Endometrial microvascular endothelial cells (primary cell): ENCODE data around the gene IL4I1. TPM values are rescaled to one million over a fixed set of nuclear protein-coding genes. Genes with fewer than 3 reads are reported as not detected.

Source experiments
- in situ Hi-C: cut with HindIII; loops from 2 replicates; pipeline ENCODE4 v1.10.0; 2017; ENCODE audit warnings: low sequenced_read_pairs, low pct_unique_long_range_greater_than_20kb; ENCODE audit errors: inconsistent ontology term
- total RNA-seq: library from RNA; depleted of rRNA; stranded (reverse); fragments of >200 nt; gene quantifications from one replicate; pipeline ENCODE4 v1.2.3, GENCODE V29; 2015; ENCODE audit errors: inconsistent ontology term

IL4I1 gene
- total RNA-seq, 1 donor from 2014 or later = 1.2 TPM

DNA sequence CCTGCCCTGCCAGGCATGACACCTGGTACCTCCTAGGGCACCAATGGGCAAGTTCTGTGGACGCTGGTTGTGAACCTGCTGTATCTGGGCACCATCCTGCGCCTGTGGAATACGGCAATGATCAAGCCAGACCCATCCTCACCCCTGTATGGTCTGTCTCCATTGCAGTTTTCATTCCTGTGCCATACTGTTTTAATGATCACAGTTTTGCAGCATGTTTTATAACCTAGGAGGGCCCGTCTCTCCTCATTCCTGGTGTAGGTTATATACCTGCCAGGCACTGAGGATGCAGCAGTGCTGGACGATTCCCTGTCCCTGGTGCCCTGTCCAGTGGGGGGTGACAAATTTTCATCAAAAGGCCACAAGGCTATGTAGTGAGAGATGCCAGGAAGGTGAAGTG is 13.6 kb downstream of the IL4I1 start:
- in situ Hi-C loops = no loop called here

DNA sequence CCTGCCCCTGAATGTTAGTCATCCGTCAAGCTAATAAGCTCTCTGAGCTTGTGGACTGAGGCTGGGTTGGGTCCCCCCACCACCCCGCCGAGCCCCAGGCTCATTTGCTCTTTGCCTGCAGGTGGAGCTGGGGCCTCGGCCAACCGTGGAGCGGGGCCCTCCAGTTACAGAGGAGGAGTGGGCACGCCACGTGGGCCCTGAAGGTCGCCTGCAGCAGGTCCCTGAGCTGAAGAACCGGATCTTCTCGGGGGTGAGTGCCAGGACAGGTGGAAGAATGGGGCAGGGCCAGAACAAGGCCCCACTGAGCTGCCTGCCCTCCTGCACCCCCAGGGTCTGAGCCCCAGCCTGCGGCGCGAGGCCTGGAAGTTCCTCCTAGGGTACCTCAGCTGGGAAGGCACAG is 14.0 kb downstream of the IL4I1 start:
- in situ Hi-C loops = no loop called here

DNA sequence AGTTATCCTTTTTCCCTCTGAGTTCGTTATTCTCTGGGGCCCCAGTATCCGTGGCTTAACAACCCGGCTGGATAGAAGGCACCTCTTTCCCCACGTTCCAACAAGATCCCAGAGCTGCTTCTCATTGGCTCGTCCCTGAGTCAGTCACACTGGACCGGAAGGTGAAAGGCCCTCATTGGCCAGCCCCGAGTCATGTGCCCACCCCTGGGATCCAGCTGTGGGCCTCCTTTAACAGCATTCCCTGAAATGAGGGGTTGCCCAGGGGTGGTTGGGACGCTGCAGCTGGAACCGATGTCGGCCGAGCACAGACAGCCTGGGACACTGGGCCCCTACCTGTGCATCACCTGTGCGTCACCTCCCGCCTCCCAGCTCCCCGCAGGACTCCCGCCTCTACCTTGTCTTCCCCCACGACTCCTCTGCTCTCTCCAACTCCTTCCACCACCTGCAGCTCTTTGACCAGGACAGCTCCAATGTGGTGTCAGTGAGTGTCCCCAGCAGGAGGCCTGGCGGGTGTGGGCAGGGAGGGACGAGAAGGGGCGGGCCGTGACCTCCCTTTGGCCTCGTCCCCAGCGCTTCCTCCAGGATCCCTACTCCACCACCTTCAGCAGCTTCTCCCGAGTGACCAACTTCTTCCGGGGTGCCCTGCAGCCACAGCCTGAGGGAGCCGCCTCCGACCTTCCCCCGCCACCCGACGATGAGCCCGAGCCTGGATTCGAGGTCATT is 14.9 kb downstream of the IL4I1 start:
- in situ Hi-C loops = no loop called here

DNA sequence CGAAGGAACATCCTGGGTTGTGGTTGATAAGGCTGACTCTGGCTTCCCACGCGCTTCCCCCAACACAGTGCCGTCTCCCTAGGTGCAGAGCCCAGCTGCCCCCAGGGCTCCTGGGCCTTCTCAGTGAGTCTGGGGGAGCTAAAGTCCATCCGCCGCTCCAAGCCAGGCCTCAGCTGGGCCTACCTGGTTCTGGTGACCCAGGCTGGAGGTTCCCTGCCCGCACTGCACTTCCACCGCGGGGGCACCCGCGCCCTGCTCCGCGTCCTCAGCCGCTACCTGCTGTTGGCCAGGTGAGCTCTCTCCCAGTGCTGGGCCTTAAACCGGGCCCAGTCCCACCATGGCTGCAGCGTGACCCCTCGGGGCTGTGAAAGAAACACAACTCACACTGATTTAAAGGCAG is 15.5 kb downstream of the IL4I1 start:
- in situ Hi-C loops = no loop called here

DNA sequence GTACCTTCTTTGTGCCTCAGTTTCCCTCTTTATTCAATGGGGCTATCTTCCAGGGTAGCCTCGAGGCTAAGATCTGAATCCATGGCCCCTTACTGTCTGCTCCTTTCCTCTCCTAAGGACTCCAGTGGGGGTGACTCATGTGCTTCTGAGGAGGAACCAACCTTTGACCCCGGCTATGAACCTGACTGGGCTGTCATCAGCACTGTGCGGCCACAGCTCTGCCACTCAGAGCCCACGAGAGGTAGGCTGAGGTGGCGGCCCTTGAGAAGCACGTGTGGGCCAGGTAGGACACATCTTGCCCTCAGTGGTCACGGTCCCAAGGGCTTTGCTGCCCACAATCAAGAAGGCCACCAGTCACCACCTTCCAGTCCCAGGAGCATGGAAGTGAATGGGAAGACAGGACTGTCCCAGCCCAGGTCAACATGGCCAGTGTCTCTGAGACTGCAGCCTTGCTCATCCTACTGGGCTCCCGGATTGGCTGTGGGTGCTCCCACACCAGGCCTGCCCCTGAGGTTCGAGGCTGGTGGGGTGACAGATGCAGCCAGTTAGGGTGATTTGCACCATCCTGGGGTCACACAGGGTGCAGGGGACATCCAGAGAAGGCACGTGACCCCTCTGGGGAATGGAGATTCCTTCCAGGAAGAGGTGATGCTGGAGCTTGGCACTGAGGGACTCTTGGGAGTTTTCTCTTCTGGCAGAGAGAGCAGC is 16.4 kb downstream of the IL4I1 start:
- in situ Hi-C loops = no loop called here

DNA sequence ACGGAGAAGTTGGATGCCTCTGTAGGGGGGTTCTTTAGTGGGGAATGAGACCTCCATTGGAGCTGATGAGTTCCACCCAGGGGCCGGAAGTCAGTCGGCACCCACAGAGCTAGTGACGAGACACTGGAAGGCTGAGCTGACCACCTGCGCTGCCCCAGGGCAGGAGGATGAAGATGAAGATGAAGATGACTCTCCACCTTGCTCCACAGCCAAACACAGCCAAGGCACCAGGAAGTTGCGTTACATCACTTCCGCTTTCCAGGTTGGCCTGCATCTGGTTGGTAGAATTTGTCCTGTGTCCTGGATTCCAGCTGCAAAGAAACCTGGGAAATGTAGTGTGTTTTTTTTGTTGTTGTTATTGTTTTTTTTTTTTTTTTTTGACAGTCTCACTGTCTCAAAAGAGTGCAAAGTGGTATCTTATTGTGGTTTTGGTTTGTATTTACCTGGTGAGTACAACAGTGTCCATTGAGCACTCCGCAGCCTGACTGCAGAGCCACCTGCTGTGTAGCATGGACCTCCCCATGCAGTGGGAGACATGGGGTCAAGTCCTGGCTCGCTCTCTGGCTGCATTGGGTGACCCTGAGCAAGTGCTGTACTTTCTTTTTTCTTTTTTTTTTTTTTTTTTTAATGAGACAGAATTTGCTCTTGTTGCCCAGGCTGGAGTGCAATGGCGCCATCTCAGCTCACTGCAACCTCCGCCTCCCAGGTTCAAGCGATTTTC is 17.3 kb downstream of the IL4I1 start:
- in situ Hi-C loops = no loop called here

DNA sequence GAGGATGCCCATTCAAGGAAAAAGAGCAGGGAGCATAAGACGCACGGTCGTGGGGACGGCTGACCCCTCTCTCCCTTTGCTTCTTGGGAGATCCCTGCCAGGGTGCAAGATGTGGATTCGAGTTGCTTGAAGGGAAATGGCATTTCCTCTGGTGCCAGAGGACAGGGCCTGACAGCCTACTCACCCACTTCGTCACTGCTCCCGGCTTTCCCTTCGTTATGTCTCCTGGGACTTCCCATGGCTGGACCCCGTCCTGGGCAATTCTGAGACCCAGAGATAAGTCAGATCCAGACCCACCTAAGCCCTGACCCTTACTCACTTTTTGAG is 18.0 kb downstream of the IL4I1 start:
- in situ Hi-C loops = no loop called here

DNA sequence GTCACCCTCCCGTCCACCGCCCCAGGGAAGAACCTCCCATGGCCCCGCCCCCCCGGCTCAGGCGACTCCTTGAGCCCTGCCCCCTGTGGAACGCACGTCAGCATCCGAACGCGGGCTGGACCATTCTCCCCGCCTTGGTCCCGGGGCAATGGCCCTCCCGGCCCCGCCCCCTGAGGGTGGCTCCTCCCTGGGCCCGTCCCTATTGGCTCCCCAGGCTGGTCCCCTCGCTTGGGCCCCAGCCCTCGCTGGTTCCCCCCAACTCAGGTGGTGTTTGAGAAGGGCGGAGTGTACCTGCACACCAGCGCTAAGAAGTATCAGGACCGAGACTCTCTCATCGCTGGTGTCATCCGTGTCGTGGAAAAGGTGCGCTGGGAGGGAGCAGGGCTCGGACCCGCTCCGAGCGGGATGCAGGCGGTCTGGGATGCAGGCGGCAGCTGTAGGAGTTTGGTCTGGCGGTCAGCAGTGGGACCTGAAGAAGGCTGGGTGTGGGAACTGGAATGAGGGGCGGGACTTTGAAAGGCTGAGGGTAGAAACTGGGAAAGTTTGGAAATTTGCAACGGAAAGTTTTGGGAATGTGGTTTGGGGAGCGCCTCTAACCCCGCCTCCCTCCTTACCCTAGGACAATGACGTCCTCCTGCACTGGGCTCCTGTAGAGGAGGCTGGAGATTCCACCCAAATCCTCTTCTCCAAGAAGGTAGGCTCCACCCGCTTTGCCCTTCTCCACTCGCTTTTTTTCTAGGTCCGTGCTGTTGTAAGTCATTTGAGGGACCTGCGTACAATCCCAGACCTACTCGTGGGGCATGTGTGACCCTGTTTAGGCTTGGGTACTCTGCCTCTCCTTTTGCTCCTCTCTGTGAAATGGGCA is 18.6 kb downstream of the IL4I1 start:
- in situ Hi-C loops = no loop called here

DNA sequence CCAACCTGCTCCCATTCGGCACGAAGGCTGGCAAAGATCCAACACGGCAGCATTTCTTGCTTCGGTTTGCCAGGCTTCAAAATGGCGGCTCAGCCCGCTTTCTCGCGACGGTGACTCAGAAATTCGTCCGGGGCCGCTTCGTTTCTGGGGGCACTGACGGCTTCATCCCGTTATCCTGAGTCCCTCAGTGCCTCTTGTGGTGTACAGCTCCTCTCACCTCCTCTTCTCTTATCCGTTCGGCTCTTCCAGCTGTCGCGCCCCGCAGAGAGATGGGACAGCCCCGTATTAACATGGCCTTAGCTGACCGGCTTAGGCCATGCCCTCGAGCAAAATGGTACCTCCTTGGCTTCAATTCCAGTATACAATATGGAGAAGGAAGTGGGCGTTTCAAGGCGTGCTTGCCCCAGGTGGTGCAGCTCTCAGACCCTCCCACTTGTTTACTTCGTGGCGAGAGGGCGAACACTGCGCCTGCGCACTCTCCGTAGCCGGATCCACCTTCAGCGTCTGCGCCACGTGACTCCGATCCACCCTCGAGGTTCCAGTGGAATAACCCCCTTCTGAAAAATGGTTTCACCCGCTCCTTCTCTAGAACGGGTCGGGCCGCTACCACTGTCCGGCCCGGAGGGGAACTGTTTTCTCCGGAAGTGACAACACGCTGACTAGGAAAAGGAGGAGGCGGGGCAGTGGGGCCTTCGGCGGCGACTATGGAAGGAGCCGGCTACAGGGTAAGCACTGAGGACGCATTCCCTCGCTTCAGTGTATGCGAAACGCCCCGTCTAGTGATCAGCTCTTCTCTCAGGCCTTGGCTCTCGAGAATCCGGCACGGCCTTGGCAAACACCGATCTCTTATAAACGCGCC is 19.4 kb downstream of the IL4I1 start, which contains the start of the genes AKT1S1 and TBC1D17:
Gene AKT1S1, minus strand, starts transcription at position 336 of the 859 bp plus-strand sequence. CDS start 4,060 bp downstream, outside the sequence.
Gene TBC1D17, plus strand, starts transcription at position 683 of the 859 bp plus-strand sequence. Its CDS starts 22 bp downstream, at position 705.
- in situ Hi-C loops = no loop called here

DNA sequence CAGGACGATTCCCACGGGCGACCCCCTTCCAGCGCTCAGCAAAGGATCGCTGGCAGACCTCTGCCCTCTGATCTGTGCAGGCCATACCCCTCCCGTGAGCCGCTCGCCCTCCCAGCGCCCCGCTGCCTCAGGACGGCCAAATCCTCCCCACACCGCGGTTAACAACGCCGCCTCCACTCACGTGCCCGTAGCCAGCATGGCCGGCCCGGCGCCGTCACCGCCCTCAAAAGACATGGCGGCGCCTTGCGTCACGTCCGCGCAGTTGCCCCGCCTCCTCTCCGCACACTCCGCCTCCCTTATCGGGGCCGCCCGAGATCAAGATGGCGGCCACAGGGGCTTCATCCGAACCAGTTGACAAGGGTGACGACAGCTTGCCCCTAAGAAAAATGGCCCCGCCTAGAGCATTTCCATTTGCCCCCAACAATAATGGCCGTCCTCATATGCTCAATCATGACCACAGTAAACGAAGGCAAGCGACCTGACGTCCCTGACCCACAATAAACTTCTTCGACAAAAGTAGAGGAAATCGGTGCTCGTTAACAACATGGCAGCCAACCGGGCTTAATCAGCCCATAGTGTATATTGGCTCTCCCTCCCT is 20.2 kb downstream of the IL4I1 start:
- in situ Hi-C loops = no loop called here

DNA sequence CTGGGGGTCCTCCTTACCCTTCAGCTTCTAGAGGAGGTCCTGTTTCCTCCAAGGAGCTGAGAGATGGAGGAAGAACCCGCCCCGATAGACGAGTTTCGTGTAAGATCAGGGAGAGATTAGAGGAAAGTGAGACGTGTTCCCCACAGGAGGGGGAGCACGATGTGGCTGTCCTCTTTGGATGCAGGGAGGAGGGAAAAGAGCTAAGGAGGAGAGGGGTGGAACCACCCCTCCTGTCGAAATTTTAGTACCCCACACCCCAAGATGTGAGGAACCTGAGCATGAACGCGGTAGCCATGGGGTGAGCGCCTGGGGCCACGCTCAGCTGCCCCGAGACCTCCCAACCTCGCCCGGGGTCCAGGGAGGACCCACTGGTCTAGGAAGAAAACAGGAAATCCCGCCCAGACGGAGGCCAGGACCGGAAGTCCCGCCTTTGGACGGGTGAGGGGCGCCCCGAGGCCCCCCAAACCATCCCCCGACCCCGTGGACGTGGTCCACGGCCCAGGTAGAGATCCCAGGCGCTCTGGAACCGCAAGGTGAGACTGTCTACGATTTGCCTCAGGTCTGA is 20.7 kb downstream of the IL4I1 start:
- in situ Hi-C loops = no loop called here

DNA sequence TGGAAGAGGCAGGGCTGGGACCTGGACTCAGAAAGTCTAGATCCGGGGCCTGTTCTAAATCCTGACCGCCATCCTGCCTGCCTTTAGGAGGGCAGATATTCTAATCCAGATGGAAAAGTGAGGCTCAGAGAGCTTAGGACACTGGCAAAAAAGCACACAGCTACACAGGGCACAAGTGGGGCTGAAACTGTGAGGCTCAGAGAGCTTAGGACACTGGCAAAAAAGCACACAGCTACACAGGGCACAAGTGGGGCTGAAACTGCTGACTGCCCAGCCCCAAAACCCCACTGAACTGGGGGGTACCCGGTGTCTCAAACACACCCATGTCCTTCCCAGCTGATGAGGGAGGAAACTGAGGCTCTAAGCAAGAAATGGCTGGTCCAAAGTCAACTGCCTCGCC is 21.5 kb downstream of the IL4I1 start:
- in situ Hi-C loops = no loop called here

DNA sequence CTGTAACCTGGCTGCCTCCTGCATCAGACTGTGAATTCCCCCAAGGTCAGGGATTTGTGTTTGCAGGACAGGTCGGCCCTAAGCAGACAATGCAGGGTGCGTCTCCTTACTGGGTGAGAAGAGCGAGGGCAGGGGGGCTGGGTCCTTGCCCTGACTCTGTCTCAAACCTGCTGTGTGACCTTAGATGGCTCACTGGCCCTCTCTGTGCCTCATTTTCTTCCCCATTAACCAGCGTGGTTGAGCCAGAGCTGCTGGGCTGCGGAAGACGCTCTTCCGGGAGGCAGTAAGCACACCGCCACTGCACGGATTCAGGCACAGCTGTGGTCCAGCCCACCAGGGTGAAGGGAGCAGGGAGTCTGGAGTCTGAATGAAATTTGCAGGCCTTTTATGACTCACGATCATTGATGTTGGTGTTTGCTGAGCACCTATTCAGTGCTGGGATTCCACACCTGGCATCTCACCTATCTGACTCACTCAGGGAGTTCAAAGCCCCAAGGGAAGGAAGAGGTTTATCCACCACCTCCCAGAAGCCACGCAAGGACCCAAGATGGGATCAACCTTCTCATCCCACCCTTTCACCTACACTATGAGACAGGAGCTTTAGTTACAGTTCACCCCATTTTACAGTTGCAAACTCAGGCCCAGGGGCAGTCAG is 22.1 kb downstream of the IL4I1 start:
- in situ Hi-C loops = no loop called here

DNA sequence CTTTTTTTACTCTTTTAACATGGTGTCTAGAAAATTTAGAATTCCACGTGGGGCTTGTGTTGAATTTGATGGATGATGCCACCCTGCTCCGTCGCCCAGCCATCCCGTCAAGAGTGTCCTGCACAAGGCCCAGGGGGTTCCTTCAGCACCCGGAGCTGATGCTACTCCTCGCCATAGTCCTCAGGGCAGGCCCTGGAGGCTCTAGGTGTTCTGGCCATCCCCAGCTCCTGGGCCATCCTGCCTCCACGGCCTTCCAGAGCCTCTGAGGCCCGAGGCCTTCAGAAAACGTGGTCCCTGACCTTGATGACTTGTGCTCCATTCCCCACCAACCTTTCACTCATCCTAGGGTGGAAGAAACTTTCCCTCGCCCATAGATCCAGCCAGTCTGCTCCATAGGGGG is 22.9 kb downstream of the IL4I1 start:
- in situ Hi-C loops = no loop called here

DNA sequence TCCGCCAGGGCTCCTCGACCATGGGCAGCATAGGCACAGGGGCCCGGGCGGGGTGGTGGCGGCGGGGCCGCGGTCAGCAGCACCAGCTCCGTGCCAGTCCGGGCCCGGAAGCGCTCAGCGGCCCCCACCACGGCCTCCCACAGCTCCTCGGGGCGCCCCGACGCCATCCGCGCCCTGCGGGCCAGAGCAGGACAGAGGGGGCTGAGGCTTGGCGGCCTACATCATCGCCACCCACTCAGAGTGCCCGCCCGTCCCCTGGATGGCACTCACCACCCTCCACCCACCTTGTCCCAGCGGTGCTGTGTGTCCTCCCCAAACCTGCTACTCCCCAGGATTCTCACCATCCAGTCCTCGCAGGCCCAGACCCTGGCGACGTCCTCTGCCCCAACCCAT is 23.6 kb downstream of the IL4I1 start:
- in situ Hi-C loops = no loop called here

DNA sequence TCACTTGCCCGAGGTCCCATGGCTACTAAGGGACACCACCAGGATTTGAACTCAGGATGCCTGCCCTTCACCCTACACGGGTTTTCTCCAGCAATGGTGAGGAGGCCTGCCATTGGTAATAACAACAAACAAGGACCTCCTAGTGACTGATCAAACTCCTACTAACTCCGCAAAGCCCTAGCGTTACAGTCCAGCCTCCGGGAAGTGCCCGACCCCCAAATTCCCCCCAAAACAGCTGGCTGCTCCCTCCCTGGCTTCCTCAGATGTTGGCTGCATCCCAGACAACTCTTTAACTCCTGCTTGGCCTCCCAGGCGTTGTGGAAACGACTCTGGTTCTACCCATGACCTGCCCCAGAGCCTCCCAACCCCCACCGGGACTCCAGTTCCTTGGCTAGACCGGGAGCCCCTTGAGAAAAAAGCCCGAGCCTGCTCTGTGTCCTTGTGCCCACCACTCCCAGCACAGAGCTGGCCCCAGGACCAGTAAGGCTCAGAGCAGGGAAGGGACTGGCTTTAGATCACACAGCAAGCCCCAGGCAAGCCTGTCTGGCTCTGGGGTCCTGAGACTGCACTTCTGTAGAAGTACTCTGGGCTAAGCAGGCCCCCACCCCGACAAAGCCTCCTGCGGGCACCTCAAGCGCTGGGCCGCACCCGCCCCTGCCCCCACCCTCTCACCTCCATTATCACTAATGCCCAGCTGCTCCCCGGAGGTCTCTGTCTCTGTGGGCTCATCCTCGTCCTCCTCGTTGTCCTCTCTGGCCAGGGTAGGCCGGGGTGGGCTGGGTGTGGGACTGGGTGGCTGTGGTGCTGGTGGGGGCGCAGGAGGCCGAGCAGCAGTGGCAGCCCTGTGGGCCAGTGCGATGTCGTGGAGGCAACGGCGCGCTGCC is 24.2 kb downstream of the IL4I1 start:
- in situ Hi-C loops = no loop called here
